HepG2 (cell line): Measurements from ENCODE around the gene TMEM143. TPM values are rescaled to one million over a fixed set of nuclear protein-coding genes. Genes with fewer than 3 reads are reported as not detected.

ENCODE experiments used
- ATAC-seq: fragments of 200-7000 bp; cut with Tn5 transposase; 3 replicates; pipeline ENCODE4 v1.9.1; 2020; ENCODE audit warnings: mild to moderate bottlenecking, moderate library complexity
- BruUV-seq: library from RNA; stranded (reverse); fragments of 400-500 nt; replicated peaks from 2 replicates; lab custom pipeline; 2021; lab: Mats Ljungman, UMichigan
- CTCF ChIA-PET: fragments of 300-600 bp; formaldehyde crosslinking; extraction: SDS; loops from one replicate; lab custom pipeline; 2021; ENCODE audit warnings: low total read pairs, inconsistent platforms, low intra/inter-chr PET ratio; lab: Yijun Ruan, JAX
- POLR2A ChIA-PET: fragments of 350-600 bp; sonication (Branson Sonifier 250); formaldehyde crosslinking; loops from one replicate; lab custom pipeline; 2020; ENCODE audit warnings: antibody characterized with exemption, inconsistent platforms; lab: Yijun Ruan, JAX
- DNase-seq: peaks from one replicate; pipeline ENCODE4 v3.0.0-alpha.2; 2015; ENCODE audit warnings: low spot score
- FAIRE-seq: peaks from 3 replicates; lab custom pipeline; 2011; peaks lifted over from hg19 to GRCh38; lab: Jason Lieb, UNC
- H2AFZ ChIP-seq: one replicate; pipeline ENCODE4 v1.6.1; 2011; ENCODE audit warnings: low read length, inconsistent platforms
- H3K27ac ChIP-seq: fragments of 300-600 bp; 3 replicates; pipeline ENCODE4 v1.8.0; 2011; ENCODE audit warnings: mixed run types, mild to moderate bottlenecking, mixed read lengths, low read length, inconsistent platforms; ENCODE audit not compliant: insufficient read depth; ENCODE audit errors: extremely low read length
- H3K27me3 ChIP-seq, 2 experiments: fragments of 200-600 bp in 1 of 2; 2 replicates in 1 of 2; 3 replicates in 1 of 2; pipeline versions ENCODE4 v1.6.0 to v1.8.0; 2011; ENCODE audit warnings: low read length in 2 of 2, mild to moderate bottlenecking in 2 of 2, moderate library complexity in 2 of 2, inconsistent platforms in 1 of 2; ENCODE audit not compliant: insufficient read depth in 2 of 2, control insufficient read depth in 1 of 2
- H3K36me3 ChIP-seq, 2 experiments: fragments of 200-600 bp in 1 of 2; replicated peaks in 1 of 2; 2 replicates in 1 of 2; 3 replicates in 1 of 2; pipeline versions ENCODE4 v1.5.1 to v1.8.0; 2011; ENCODE audit warnings: low read length in 2 of 2, inconsistent platforms in 1 of 2; ENCODE audit not compliant: insufficient read depth in 2 of 2, control insufficient read depth in 1 of 2
- H3K4me1 ChIP-seq: 2 replicates; pipeline ENCODE4 v1.5.1; 2012; ENCODE audit warnings: low read length, inconsistent platforms; ENCODE audit not compliant: insufficient read depth
- H3K4me2 ChIP-seq: 2 replicates; pipeline ENCODE4 v1.6.0; 2011; ENCODE audit warnings: low read depth, low read length, inconsistent platforms
- H3K4me3 ChIP-seq, 3 experiments: fragments of 200-600 bp in 1 of 3; sonication (generic), shearing (Covaris generic) in 1 of 3; replicated peaks in 1 of 3; 2 replicates each; pipeline ENCODE4 v1.5.1; 2011 to 2016; ENCODE audit warnings: low read length in 3 of 3, inconsistent platforms in 2 of 3, low read depth in 2 of 3, mild to moderate bottlenecking in 2 of 3, control low read depth in 1 of 3, mixed read lengths in 1 of 3; ENCODE audit not compliant: insufficient read depth in 1 of 3
- H3K79me2 ChIP-seq: one replicate; pipeline ENCODE4 v1.6.1; 2011; ENCODE audit warnings: low read length, inconsistent platforms; ENCODE audit not compliant: insufficient read depth
- H3K9ac ChIP-seq: 2 replicates; pipeline ENCODE4 v1.6.0; 2011; ENCODE audit warnings: mild to moderate bottlenecking, low read depth, low read length, inconsistent platforms; ENCODE audit not compliant: insufficient read depth
- H3K9me3 ChIP-seq: 2 replicates; pipeline ENCODE4 v1.5.1; 2012; ENCODE audit warnings: mild to moderate bottlenecking, low read length
- H4K20me1 ChIP-seq: 2 replicates; pipeline ENCODE4 v1.6.0; 2011; ENCODE audit warnings: inconsistent platforms, mild to moderate bottlenecking, low read length, moderate library complexity; ENCODE audit not compliant: insufficient read depth
- CCDC6 ChIP-seq: sonication (generic); formaldehyde crosslinking; IDR thresholded peaks from 2 replicates; pipeline ENCODE4 v1.8.1; 2022; ENCODE audit warnings: mild to moderate bottlenecking, missing genetic modification reagents, moderate library complexity
- KLF6 ChIP-seq: IDR thresholded peaks from 2 replicates; pipeline ENCODE4 v1.8.0; 2016; ENCODE audit warnings: missing biosample characterization, missing genetic modification reagents
- KLF9 ChIP-seq: IDR thresholded peaks from 2 replicates; pipeline ENCODE4 v1.6.1; 2016; ENCODE audit warnings: low read depth
- PHF8 ChIP-seq: sonication (generic); formaldehyde crosslinking; IDR thresholded peaks from 2 replicates; pipeline ENCODE4 v1.5.0; 2020; ENCODE audit warnings: missing genetic modification reagents
- PLRG1 ChIP-seq: fragments of 450-650 bp; conservative IDR thresholded peaks from 2 replicates; pipeline ENCODE4 v1.6.1; 2016
- PRPF4 ChIP-seq: fragments of 200-400 bp; formaldehyde crosslinking; IDR thresholded peaks from 2 replicates; pipeline ENCODE4 v1.6.1; 2016; ENCODE audit warnings: low read length, low read depth; ENCODE audit not compliant: poor library complexity, severe bottlenecking
- SALL2 ChIP-seq: sonication (generic); formaldehyde crosslinking; IDR thresholded peaks from 2 replicates; pipeline ENCODE4 v1.8.1; 2023; ENCODE audit warnings: mild to moderate bottlenecking, missing genetic modification reagents, inconsistent platforms
- ZFY ChIP-seq: sonication (generic); formaldehyde crosslinking; IDR thresholded peaks from 2 replicates; pipeline ENCODE4 v1.4.0; 2020; ENCODE audit warnings: missing genetic modification reagents
- ZNF263 ChIP-seq: sonication (generic); formaldehyde crosslinking; IDR thresholded peaks from 2 replicates; pipeline ENCODE4 v1.4.0; 2020; ENCODE audit warnings: missing genetic modification reagents
- ZNF460 ChIP-seq: sonication (generic); formaldehyde crosslinking; IDR thresholded peaks from 2 replicates; pipeline ENCODE4 v1.5.1; 2020; ENCODE audit warnings: missing genetic modification reagents, mild to moderate bottlenecking, borderline replicate concordance
- ZNF772 ChIP-seq: sonication (generic); formaldehyde crosslinking; IDR thresholded peaks from 2 replicates; pipeline ENCODE4 v1.5.0; 2020; ENCODE audit warnings: mild to moderate bottlenecking, missing genetic modification reagents
- ZNF891 ChIP-seq: sonication (generic); formaldehyde crosslinking; IDR thresholded peaks from 2 replicates; pipeline ENCODE4 v1.5.0; 2020; ENCODE audit warnings: mild to moderate bottlenecking, missing genetic modification reagents
- WGBS: methylation state at CpG from one replicate; pipeline ENCODE4 v1.1.6; 2017; ENCODE audit warnings: low lambda C conversion rate; 5-methylcytosine and 5-hydroxymethylcytosine counted together
- in situ Hi-C: cut with HindIII; loops from 2 replicates; pipeline ENCODE4 v1.10.0; 2017; ENCODE audit warnings: low pct_unique_long_range_greater_than_20kb; ENCODE audit not compliant: extremely low pct_ligation_motif_present
- intact Hi-C: fragments of 100-400 bp; cut with micrococcal nuclease; formaldehyde crosslinking; loops from one replicate; pipeline ENCODE4 v1.10.0; 2022; ENCODE audit not compliant: unreplicated experiment
- polyA plus RNA-seq, 8 experiments: library from polyadenylated mRNA; depleted of rRNA in 3 of 8; stranded (reverse) in 7 of 8; unstranded in 1 of 8; fragments of >200 nt; fragmentation: Illumina TruSeq in 4 of 8; extraction: Trizol in 4 of 8; gene quantifications; 2 replicates each; pipeline versions ENCODE4 v1.2.1 to v1.2.3, GENCODE V29; 2011 to 2016; ENCODE audit warnings: low read depth in 4 of 8, missing spikeins in 1 of 8, mixed read lengths in 1 of 8; ENCODE audit not compliant: insufficient read depth in 1 of 8
- total RNA-seq, 5 experiments: library from RNA; depleted of rRNA; stranded (reverse); fragments of >200 nt; fragmentation: Illumina TruSeq; extraction: Trizol; gene quantifications; 2 replicates each; pipeline ENCODE4 v1.2.3, GENCODE V29; 2016; ENCODE audit warnings: low read depth in 1 of 5
- TF ChIP-seq, protein P1 (sequence below): sonication (generic); formaldehyde crosslinking; IDR thresholded peaks from 2 replicates; pipeline ENCODE4 v1.4.0; 2020; ENCODE audit warnings: missing genetic modification reagents
- TF ChIP-seq, protein P2 (sequence below): sonication (generic); formaldehyde crosslinking; IDR thresholded peaks from 2 replicates; pipeline ENCODE4 v1.5.0; 2020; ENCODE audit warnings: missing genetic modification reagents, mild to moderate bottlenecking, borderline replicate concordance
- TF ChIP-seq, protein P3 (sequence below): sonication (generic); formaldehyde crosslinking; IDR thresholded peaks from 2 replicates; pipeline ENCODE4 v1.4.0; 2020; ENCODE audit warnings: missing genetic modification reagents
- TF ChIP-seq, protein P4 (sequence below): sonication (generic); formaldehyde crosslinking; IDR thresholded peaks from 2 replicates; pipeline ENCODE4 v1.5.1; 2020; ENCODE audit warnings: mild to moderate bottlenecking, missing genetic modification reagents, moderate library complexity

TMEM143 gene
- total and polyA plus RNA-seq, 2 of the 13 experiments (the other 11 are each of a cell fraction or from before 2014, with no cell fraction given), result 7.7 to 11.3 TPM

DNA sequence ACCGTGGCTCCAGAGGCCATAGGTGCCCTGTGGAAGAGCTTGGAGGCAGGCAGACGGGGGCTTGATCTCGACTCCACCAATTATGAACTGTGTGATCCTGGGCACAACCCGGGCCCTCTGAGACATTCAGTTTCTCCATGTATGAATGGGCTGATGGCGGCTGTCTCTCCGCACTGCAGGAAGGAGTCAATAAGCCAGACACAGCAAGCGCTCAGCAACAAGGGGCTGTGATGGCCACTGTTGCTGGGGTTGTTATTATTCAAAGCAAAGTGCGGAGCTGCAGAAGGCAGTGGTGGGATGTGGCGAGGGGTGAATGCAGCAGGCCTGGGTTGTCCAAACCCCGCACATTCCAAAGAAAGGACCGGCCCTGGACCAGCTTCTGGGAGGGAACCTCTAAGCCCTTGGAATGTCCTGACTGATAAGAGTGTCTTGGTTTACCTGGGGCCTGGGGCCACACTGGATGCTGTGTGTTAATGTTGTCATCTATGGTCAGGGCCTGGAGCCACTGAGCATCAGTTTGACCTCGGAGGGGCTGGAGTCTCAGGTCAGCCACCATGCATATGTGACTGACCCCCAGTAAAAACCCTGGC is 8.3 kb downstream of the TMEM143 start:
- H2AFZ ChIP-seq, result no peak overlapping the region
- FAIRE-seq (no peak), DNase-seq (no peak), ATAC-seq (no peak)
- H3K9me3 ChIP-seq, result no peaks in the 10 kb centered on the region
- peak overlapping the region; percentile 92 for H3K27ac ChIP-seq
- peak overlapping the region; percentile 56 for H3K4me2 ChIP-seq
- no TSS peak for BruUV-seq
- H3K9ac ChIP-seq, result peak overlapping the region; percentile 63
- H4K20me1 ChIP-seq, result no peaks in the 10 kb centered on the region
- no peaks in the 10 kb centered on the region; a peak in 1 of 5 replicates for H3K36me3 ChIP-seq
- no peak overlapping the region for H3K4me3 ChIP-seq
- CTCF ChIA-PET, result no interaction called here
- peaks cover 39% of the 10 kb centered on the region for H3K4me1 ChIP-seq
- no peaks in the 10 kb centered on the region for H3K79me2 ChIP-seq
- POLR2A ChIA-PET, result interaction anchor here (0.9 to 3.6 kb wide), 4 partner anchors 8 to 35 kb away, joined by 3 to 107 read pairs (median 14); partner anchors contain the start of genes KDELR1, SYNGR4 and TMEM143
- 84% methylated on average over 11 of the region's 12 CpGs for WGBS
- H3K27me3 ChIP-seq, result no peaks in the 10 kb centered on the region
- intact Hi-C loops, result loop anchor here (10.0 kb wide), 1 partner anchor 89 kb away; the partner anchor contains the start of gene GRWD1
- in situ Hi-C loops, result no loop called here
- TF ChIP-seq ZNF772, result no peak
- TF ChIP-seq PHF8 (CRISPR knock-in tag), result no peak
- TF ChIP-seq ZNF460 (CRISPR knock-in tag), result no peak
- TF ChIP-seq ZNF263, result no peak
- TF ChIP-seq CCDC6 (CRISPR knock-in tag), result no peak
- peak; percentile 52 for TF ChIP-seq PRPF4
- TF ChIP-seq, protein P1, sequence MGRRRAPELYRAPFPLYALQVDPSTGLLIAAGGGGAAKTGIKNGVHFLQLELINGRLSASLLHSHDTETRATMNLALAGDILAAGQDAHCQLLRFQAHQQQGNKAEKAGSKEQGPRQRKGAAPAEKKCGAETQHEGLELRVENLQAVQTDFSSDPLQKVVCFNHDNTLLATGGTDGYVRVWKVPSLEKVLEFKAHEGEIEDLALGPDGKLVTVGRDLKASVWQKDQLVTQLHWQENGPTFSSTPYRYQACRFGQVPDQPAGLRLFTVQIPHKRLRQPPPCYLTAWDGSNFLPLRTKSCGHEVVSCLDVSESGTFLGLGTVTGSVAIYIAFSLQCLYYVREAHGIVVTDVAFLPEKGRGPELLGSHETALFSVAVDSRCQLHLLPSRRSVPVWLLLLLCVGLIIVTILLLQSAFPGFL (CRISPR knock-in tag), result 0 out of 2 replicates have a peak, but pooled peaks have one; percentile 27
- TF ChIP-seq KLF9 (CRISPR knock-in tag), result no peak
- no peak for TF ChIP-seq PLRG1
- 0 out of 2 replicates have a peak, but pooled peaks have one; percentile 13 for TF ChIP-seq ZNF891 (CRISPR knock-in tag)
- TF ChIP-seq, protein P2, sequence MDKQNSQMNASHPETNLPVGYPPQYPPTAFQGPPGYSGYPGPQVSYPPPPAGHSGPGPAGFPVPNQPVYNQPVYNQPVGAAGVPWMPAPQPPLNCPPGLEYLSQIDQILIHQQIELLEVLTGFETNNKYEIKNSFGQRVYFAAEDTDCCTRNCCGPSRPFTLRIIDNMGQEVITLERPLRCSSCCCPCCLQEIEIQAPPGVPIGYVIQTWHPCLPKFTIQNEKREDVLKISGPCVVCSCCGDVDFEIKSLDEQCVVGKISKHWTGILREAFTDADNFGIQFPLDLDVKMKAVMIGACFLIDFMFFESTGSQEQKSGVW, result no peak
- TF ChIP-seq ZFY (CRISPR knock-in tag), result 0 out of 2 replicates have a peak, but pooled peaks have one; percentile 36
- TF ChIP-seq KLF6 (CRISPR knock-in tag), result no peak
- TF ChIP-seq, protein P3, sequence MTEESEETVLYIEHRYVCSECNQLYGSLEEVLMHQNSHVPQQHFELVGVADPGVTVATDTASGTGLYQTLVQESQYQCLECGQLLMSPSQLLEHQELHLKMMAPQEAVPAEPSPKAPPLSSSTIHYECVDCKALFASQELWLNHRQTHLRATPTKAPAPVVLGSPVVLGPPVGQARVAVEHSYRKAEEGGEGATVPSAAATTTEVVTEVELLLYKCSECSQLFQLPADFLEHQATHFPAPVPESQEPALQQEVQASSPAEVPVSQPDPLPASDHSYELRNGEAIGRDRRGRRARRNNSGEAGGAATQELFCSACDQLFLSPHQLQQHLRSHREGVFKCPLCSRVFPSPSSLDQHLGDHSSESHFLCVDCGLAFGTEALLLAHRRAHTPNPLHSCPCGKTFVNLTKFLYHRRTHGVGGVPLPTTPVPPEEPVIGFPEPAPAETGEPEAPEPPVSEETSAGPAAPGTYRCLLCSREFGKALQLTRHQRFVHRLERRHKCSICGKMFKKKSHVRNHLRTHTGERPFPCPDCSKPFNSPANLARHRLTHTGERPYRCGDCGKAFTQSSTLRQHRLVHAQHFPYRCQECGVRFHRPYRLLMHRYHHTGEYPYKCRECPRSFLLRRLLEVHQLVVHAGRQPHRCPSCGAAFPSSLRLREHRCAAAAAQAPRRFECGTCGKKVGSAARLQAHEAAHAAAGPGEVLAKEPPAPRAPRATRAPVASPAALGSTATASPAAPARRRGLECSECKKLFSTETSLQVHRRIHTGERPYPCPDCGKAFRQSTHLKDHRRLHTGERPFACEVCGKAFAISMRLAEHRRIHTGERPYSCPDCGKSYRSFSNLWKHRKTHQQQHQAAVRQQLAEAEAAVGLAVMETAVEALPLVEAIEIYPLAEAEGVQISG (CRISPR knock-in tag), result 0 out of 2 replicates have a peak, but pooled peaks have one; percentile 28
- TF ChIP-seq, protein P4, sequence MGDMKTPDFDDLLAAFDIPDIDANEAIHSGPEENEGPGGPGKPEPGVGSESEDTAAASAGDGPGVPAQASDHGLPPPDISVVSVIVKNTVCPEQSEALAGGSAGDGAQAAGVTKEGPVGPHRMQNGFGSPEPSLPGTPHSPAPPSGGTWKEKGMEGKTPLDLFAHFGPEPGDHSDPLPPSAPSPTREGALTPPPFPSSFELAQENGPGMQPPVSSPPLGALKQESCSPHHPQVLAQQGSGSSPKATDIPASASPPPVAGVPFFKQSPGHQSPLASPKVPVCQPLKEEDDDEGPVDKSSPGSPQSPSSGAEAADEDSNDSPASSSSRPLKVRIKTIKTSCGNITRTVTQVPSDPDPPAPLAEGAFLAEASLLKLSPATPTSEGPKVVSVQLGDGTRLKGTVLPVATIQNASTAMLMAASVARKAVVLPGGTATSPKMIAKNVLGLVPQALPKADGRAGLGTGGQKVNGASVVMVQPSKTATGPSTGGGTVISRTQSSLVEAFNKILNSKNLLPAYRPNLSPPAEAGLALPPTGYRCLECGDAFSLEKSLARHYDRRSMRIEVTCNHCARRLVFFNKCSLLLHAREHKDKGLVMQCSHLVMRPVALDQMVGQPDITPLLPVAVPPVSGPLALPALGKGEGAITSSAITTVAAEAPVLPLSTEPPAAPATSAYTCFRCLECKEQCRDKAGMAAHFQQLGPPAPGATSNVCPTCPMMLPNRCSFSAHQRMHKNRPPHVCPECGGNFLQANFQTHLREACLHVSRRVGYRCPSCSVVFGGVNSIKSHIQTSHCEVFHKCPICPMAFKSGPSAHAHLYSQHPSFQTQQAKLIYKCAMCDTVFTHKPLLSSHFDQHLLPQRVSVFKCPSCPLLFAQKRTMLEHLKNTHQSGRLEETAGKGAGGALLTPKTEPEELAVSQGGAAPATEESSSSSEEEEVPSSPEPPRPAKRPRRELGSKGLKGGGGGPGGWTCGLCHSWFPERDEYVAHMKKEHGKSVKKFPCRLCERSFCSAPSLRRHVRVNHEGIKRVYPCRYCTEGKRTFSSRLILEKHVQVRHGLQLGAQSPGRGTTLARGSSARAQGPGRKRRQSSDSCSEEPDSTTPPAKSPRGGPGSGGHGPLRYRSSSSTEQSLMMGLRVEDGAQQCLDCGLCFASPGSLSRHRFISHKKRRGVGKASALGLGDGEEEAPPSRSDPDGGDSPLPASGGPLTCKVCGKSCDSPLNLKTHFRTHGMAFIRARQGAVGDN (CRISPR knock-in tag), result peak; percentile 33; the same call in 1 of the 2 replicates
- TF ChIP-seq SALL2 (CRISPR knock-in tag), result 0 out of 2 replicates have a peak, but pooled peaks have one; percentile 40
